ENCODE measurements around the gene HHAT.

Gene HHAT

DNA sequence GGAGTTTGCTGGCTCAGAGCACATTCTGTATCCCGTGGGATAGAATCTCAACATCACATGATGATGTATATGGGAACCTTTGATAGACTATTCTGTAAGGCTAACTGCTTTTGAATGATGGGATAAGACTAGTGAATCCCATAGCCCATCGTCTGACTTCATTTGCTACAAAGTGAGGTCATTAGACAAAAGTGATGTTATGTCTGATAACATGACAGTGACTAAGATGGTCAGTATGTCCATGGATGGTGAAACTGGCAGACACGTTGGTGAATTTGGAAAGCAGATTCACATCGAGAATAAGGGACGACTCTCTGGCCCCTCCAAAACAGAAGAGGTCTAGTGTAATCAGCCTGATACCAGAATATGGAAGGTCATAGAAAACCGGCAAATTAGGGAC is 108.4 kb downstream of the HHAT start:
- no peak for DNase-seq (ENCODE audit: low read depth in 3 of 3, low spot score in 1 of 3)

- no peak for DNase-seq (ENCODE audit: low read depth in 3 of 3, low spot score in 1 of 3)
Observed at GRCh38 chr1:210437781-210438180, 109.1 kb downstream of the HHAT start.

DNA sequence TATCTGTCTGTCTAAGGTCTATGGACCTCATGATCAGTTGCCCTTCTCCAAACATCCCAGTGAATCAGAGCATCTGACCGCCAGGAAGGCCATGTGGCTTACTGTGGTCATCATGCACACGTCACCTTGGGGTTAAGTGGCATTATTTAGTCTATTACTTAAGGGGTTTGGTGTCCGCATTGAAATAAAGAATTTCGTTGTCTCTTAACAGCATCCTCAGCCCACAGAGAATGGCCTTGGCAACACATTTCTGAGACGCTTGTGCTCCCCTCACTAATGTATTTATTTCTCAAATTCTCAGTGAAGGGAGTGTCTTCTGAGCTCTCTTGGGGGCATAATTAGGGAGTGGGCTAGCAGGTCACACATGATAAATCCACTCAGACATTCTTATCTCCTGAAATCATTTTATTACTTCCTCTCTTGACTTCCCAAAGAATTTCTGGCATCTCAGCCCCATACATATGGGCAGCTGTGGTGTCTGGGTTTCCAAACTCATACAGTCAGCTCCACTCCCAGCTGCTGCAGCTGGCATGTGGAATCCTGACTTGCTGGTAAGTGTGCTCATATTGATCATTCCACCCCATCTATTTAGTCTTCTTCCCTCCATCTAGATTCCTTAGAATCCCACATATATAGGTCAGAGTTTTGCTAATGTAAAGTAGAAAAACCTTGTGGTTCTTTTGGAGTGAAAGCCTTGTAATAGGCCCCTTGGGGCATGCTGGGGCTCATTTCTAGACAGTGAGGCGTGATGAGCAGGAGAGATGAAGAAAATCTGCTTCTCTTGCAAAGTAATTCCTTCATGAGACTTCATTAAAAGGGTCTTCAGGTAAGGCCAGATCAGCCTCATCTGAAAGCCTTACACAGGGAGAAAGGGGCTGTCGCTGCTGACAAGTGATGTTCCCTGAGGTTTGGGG is 110.5 kb downstream of the HHAT start:
- DNase-seq (ENCODE audit: low read depth in 3 of 3, low spot score in 1 of 3), result no peak

DNA sequence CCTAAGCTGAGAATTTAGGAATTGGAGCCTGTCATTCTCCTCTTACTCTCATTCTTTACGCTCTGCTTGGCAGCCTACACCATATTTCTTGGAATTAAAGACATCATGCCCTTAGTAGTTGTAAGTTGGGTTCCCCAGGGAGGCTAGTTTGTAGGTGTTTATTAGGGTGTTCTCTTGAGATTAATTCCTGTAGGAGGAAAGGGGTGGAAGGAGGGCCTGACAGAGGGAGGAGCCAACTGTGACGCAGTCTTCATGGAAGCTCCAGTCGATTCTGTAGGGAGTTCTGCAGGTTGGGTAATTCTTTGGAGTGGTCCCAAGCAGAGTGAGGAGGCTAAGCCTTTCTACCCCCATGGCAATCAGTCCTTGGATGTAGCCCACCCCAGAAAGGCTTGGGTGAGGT is 111.4 kb downstream of the HHAT start:
- DNase-seq (ENCODE audit: low read depth in 3 of 3, low spot score in 1 of 3), result no peak

DNA sequence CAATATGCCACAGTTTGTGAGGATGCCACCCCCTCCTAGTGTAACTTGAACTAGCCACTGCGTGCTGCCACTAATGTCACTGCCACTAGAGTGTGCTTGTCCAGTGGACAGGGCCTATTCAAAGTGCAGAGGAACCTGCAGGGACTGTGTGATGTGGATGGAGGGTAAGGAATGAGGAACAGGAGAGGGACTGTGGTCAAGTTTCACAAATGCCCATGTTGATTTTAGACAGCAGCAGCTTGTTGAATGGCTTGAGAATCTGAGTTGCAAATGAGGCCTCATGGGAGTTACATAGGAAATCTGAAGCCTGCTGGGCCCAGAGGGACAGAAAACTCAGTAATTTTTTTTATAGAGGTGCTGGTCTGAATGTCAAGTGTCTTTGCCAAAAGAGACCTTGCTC is 112.3 kb downstream of the HHAT start:
- DNase-seq (ENCODE audit: low read depth in 3 of 3, low spot score in 1 of 3), result no peak

DNA sequence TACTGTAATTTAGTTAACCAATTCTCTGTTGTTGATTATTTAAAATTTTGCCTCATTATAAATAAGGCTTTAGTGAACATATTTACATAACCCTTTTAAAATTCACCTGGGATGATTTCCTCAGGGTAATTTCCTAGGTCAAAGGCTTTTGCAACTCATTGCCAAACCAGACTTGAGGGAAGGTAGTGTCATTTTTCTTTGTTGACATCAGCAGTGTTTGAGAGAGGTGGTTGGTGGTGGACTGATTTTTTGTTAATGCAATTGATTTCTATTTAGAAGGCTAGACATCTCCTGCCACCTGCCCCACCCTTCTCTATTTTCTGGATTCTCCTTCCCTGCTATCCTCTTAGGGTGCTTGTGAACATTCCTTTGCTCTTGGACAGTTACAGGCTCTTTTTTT is 116.8 kb downstream of the HHAT start:
- no peak for DNase-seq (ENCODE audit: low read depth in 3 of 3, low spot score in 1 of 3)

- DNase-seq (ENCODE audit: low read depth in 3 of 3, low spot score in 1 of 3), result no peak
Observed at GRCh38 chr1:210445931-210446330, 117.2 kb downstream of the HHAT start.

DNA sequence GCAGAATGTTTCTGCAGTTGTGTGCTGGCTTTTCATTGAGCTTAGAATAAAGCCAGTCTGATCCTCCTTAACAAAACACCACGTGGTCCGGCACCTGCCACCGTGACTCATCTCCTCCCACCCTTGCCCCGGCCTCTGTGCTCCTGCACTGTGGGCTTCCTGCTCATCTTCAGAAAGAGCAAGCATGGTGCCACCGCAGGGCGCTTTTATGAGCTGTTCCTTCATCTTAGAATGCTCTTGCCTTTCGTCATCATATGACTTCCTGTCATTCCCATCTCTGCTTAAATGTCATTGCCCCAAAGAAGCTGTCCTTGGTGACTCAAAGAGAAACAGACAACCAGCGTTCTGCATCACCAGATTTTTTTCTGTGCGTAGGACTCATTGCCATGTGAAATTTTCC is 117.8 kb downstream of the HHAT start:
- DNase-seq (ENCODE audit: low read depth in 3 of 3, low spot score in 1 of 3), result peak; percentile 55 to 59 (median 56)

GRCh38 chr1:210447456-210448057 is 118.9 kb downstream of the HHAT start:
- DNase-seq (ENCODE audit: low read depth in 3 of 3, low spot score in 1 of 3), result no peak

- DNase-seq (ENCODE audit: low read depth in 3 of 3, low spot score in 1 of 3), result no peak
Observed at GRCh38 chr1:210448297-210448892, 119.7 kb downstream of the HHAT start.

- DNase-seq (ENCODE audit: low read depth in 3 of 3, low spot score in 1 of 3), result no peak
Observed at GRCh38 chr1:210455840-210456603, 127.3 kb downstream of the HHAT start.

DNA sequence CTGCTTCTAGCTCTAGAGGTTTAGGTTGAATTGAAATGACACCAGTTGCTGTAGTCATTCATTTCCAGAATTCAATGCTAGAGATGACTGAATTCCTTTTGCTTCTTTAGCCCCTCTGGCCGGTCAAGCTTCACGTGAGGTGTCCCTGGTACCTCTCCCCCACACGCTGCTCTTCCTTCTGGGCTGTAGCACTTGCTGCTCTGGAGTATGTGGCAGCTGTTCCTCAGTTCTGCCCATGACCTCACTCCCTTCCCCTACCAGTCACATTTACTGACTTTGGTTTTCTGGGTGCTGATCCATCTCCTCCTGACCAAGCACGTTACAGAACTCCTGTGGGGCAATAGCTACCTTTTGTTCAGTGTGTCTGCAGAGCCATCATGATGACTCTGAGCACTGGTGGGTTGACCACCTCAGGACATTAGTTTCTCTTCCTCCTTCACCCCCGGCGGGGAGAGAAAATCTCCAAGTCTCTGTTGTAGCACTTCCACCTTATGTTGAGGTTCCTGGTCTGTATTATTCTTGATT is 128.1 kb downstream of the HHAT start:
- no peak for DNase-seq (ENCODE audit: low read depth in 3 of 3, low spot score in 1 of 3)

DNA sequence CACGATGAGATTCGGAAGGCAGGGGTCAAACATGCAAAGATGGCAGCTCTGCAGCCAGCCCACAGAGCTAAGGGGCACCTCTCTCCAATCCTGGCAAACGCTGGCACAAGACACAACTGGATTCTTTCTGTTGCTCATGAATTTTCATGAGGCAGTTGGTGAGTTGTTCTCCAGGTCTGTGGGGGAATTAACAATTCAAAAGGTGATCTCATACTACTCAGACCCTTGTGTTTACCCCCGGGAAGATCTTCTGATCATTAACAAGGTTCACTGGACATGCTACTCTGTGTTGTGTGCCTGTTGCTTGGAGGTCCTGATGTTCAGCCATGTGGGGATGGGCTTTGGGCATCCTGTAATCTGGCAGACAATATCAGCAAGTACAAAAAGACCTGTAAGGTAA is 128.9 kb downstream of the HHAT start:
- no peak for DNase-seq (ENCODE audit: low read depth in 3 of 3, low spot score in 1 of 3)

GRCh38 chr1:210464519-210465039 is 135.9 kb downstream of the HHAT start:
- no peak for DNase-seq (ENCODE audit: low read depth in 3 of 3, low spot score in 1 of 3)

DNA sequence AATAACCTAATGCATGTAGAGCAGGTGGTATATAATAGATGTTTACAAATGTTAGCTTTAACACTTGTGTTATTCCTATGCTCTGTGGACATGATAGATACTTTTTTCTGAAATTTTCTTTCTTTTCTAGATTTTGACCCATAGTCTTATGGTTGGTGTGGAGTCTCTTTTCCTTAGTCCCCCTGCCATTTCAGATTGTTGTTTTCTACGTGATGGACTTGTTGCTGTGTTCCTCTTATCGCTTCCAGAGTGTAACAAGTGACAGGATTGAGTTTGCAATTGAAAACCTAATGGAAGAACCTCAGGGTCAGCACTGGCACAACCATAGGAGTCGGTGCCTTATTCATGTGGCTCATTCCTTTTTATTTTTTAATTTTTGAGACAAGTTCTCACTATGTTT is 136.4 kb downstream of the HHAT start:
- no peak for DNase-seq (ENCODE audit: low read depth in 3 of 3, low spot score in 1 of 3)

GRCh38 chr1:210467440-210468043 is 138.8 kb downstream of the HHAT start:
- no peak for DNase-seq (ENCODE audit: low read depth in 3 of 3, low spot score in 1 of 3)

GRCh38 chr1:210469441-210469840 is 140.7 kb downstream of the HHAT start:
- DNase-seq (ENCODE audit: low read depth in 3 of 3, low spot score in 1 of 3), result no peak

DNA sequence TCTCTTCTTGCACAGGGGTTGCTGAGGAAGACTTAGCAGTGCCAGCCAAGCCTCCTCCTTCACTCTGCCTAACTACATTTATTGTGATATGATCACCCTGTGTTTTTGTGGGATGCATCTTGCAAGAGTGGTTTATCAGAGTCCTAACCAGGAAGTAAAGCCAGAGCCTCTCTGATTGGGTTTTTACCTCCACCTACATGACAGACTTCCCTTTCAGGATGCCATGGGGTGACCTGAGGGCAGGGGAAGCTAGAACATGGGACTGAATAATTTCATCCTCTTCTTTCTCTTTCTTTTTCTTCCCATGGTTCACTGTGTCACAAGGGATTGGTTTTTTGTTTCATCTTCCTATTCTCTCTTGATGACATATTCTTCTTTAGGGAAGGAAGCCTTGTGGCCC is 146.6 kb downstream of the HHAT start:
- DNase-seq (ENCODE audit: low read depth in 3 of 3, low spot score in 1 of 3), result no peak

GRCh38 chr1:210475806-210476205 is 147.1 kb downstream of the HHAT start:
- no peak for DNase-seq (ENCODE audit: low read depth in 3 of 3, low spot score in 1 of 3)

DNA sequence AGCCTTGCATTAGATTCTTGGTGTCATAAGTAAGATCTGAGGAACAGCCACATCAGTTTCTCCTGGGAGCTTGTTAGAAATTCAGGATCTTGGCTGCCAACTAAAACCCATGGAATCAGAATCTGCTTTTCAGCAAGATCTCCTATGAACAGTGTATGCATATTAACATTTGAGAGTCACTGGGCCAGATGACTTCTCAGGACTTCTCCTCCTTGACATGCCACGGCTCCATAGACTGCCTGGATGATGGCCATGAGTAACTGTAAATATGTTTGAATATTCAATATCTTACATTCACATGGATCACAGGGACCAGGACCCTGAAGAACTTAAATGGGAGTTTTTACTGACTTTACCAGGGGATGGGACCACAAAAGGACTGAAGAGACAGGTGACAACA is 148.0 kb downstream of the HHAT start:
- DNase-seq (ENCODE audit: low read depth in 3 of 3, low spot score in 1 of 3), result no peak
